HL-60 (cell line): Measurements from ENCODE around the gene RAB8A.

Source experiments
- DNase-seq, 2 experiments: peaks; one replicate each; pipeline ENCODE4 v3.0.0-alpha.2; 2010 to 2020; ENCODE audit warnings: low read depth in 1 of 2, low spot score in 1 of 2
- H3K27ac ChIP-seq: fragments of 250-450 bp; sonication (Bioruptor Pico); replicated peaks from 2 replicates; pipeline ENCODE4 v1.5.1; 2020; ENCODE audit warnings: mild to moderate bottlenecking, moderate library complexity
- H3K27me3 ChIP-seq: fragments of 250-450 bp; sonication (Bioruptor Pico); 2 replicates; pipeline ENCODE4 v1.5.1; 2021; ENCODE audit warnings: mild to moderate bottlenecking, moderate library complexity; ENCODE audit not compliant: insufficient read depth, poor library complexity, severe bottlenecking
- H3K4me3 ChIP-seq: replicated peaks from 2 replicates; pipeline ENCODE4 v1.5.1; 2011; ENCODE audit warnings: mild to moderate bottlenecking, control low read depth, low read length; ENCODE audit not compliant: insufficient read depth
- CTCF ChIP-seq: IDR thresholded peaks from one replicate; pipeline ENCODE4 v1.5.1; 2011; ENCODE audit warnings: low read length, control low read depth, inconsistent platforms; ENCODE audit not compliant: insufficient read depth
- GABPA ChIP-seq: IDR thresholded peaks from 2 replicates; pipeline ENCODE4 v1.6.1; 2012; ENCODE audit warnings: low read depth
- POLR2AphosphoS5 ChIP-seq: IDR thresholded peaks from 2 replicates; pipeline ENCODE4 v1.6.1; 2012; ENCODE audit warnings: low read depth
- SPI1 ChIP-seq: IDR thresholded peaks from 2 replicates; pipeline ENCODE4 v1.6.1; 2012; ENCODE audit warnings: low read depth, mild to moderate bottlenecking, borderline replicate concordance
- TF ChIP-seq, protein P1 (sequence below): IDR thresholded peaks from 2 replicates; pipeline ENCODE4 v1.6.1; 2012; ENCODE audit warnings: low read depth; ENCODE audit not compliant: insufficient replicate concordance

RAB8A gene

GRCh38 chr19:16144216-16144581, 32.5 kb downstream of the RAB8A start:
- TF ChIP-seq SPI1 (no peak), POLR2AphosphoS5 (no peak; the same call in 1 of the 2 replicates), CTCF (no peak), GABPA (no peak)
- TF ChIP-seq, protein P1, sequence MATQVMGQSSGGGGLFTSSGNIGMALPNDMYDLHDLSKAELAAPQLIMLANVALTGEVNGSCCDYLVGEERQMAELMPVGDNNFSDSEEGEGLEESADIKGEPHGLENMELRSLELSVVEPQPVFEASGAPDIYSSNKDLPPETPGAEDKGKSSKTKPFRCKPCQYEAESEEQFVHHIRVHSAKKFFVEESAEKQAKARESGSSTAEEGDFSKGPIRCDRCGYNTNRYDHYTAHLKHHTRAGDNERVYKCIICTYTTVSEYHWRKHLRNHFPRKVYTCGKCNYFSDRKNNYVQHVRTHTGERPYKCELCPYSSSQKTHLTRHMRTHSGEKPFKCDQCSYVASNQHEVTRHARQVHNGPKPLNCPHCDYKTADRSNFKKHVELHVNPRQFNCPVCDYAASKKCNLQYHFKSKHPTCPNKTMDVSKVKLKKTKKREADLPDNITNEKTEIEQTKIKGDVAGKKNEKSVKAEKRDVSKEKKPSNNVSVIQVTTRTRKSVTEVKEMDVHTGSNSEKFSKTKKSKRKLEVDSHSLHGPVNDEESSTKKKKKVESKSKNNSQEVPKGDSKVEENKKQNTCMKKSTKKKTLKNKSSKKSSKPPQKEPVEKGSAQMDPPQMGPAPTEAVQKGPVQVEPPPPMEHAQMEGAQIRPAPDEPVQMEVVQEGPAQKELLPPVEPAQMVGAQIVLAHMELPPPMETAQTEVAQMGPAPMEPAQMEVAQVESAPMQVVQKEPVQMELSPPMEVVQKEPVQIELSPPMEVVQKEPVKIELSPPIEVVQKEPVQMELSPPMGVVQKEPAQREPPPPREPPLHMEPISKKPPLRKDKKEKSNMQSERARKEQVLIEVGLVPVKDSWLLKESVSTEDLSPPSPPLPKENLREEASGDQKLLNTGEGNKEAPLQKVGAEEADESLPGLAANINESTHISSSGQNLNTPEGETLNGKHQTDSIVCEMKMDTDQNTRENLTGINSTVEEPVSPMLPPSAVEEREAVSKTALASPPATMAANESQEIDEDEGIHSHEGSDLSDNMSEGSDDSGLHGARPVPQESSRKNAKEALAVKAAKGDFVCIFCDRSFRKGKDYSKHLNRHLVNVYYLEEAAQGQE = no peak
- Histone ChIP-seq H3K4me3 (peak overlapping the region; percentile 65), H3K27ac (peak overlapping the region; percentile 92), H3K27me3 (no peaks in the 10 kb centered on the region)
- no peak for DNase-seq

- DNase-seq = no peak
Observed at GRCh38 chr19:16146112-16146511, 34.4 kb downstream of the RAB8A start.

GRCh38 chr19:16148443-16149229, 36.9 kb downstream of the RAB8A start:
- Histone ChIP-seq H3K27me3 (no peaks in the 10 kb centered on the region), H3K4me3 (no peak overlapping the region), H3K27ac (peak overlapping the region; percentile 92)
- DNase-seq = peak in 1 of 2 experiments; percentile 55
- TF ChIP-seq, protein P1 = no peak
- TF ChIP-seq POLR2AphosphoS5 = peak; percentile 16; the same call in 1 of the 2 replicates

More at GRCh38 chr19:16146112-16146511, 34.4 kb downstream of the RAB8A start:
- peak overlapping the region; percentile 65 for H3K4me3 ChIP-seq
- peak; percentile 71 for TF ChIP-seq POLR2AphosphoS5
- no peak for TF ChIP-seq SPI1
- H3K27ac ChIP-seq = peak overlapping the region; percentile 92
- no peaks in the 10 kb centered on the region for H3K27me3 ChIP-seq

DNA sequence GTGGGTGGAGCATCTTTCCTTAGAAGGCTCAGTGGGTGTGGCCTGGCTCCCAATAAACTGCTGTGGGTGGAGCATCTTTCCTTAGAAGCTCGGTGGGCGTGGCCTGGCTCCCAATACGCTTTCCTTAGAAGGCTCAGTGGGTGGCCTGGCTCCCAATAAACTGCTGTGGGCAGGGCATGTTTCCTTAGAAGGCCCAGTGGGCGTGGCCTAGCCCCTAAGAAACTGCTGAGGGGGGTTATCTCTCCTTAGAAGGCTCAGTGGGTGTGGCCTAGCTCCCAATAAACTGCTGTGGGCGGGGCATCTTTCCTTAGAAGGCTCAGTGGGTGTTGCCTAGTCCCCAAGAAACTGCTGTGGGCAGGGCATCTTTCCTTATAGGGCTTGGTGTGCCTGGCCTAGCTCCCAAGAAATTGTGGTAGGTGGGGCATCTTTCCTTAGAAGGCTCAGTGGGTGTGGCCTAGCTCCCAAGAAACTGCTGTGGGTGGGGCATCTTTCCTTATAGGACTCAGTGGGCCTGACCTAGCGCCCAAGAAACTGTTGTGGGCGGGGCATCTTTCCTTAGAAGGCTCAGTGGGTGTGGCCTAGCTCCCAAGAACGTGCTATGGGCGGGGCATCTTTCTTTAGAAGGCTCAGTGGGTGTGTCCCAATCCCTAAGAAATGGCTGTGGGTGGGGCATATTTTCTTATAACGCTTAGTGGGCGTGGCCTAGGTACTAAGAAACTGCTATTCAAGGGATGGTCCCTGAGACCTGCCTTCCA, 42.1 kb downstream of the RAB8A start:
- H3K27ac ChIP-seq = no peak overlapping the region
- no peaks in the 10 kb centered on the region for H3K27me3 ChIP-seq
- DNase-seq = no peak
- TF ChIP-seq POLR2AphosphoS5 (no peak; the same call in 1 of the 2 replicates), GABPA (no peak), SPI1 (no peak), CTCF (no peak)
- TF ChIP-seq, protein P1 = no peak
- no peak overlapping the region for H3K4me3 ChIP-seq
